Left lung (tissue), 10 donors: ENCODE data around the gene ZMYND8. TPM values are rescaled to one million over a fixed set of nuclear protein-coding genes. Genes with fewer than 3 reads are reported as not detected.
A peak's percentile ranks its signal among the peaks of the same experiment; 100 is the strongest.

Experiments
- ATAC-seq: fragments of 200-7000 bp; cut with Tn5 transposase; one replicate; pipeline ENCODE4 v1.9.1; 2020; ENCODE audit warnings: moderate library complexity
- DNase-seq, 4 donors: peaks; one replicate each; pipeline ENCODE4 v3.0.0-alpha.2; 2013 to 2020
- H3K27ac ChIP-seq, 2 donors: fragments of 200-600 bp; sonication (generic) in 1 of 2; one replicate each; pipeline versions ENCODE4 v1.5.0 to v1.8.0; 2020 to 2021
- H3K27me3 ChIP-seq, 2 donors: fragments of 200-600 bp; sonication (generic) in 1 of 2; one replicate each; pipeline versions ENCODE4 v1.5.0 to v1.8.0; 2020 to 2021
- H3K36me3 ChIP-seq, 2 donors: fragments of 200-600 bp; sonication (generic) in 1 of 2; one replicate each; pipeline versions ENCODE4 v1.5.0 to v1.8.0; 2020 to 2021
- H3K4me1 ChIP-seq, 2 donors: fragments of 200-600 bp; one replicate each; pipeline ENCODE4 v1.8.0; 2021
- H3K4me3 ChIP-seq, 2 donors: fragments of 200-600 bp; sonication (generic) in 1 of 2; one replicate each; pipeline versions ENCODE4 v1.5.0 to v1.8.0; 2020 to 2021; ENCODE audit warnings: mild to moderate bottlenecking in 1 of 2
- H3K9me3 ChIP-seq, 2 donors: fragments of 200-600 bp; sonication (generic) in 1 of 2; one replicate each; pipeline versions ENCODE4 v1.5.0 to v1.8.0; 2020 to 2021
- CTCF ChIP-seq, 2 donors: fragments of 200-600 bp; sonication (generic) in 1 of 2; IDR thresholded peaks; one replicate each; pipeline versions ENCODE4 v1.5.0 to v1.8.0; 2021; ENCODE audit warnings: antibody characterized with exemption in 2 of 2
- intact Hi-C, 2 donors: fragments of 100-400 bp; cut with DNase I; formaldehyde crosslinking; loops; one replicate each; pipeline versions ENCODE4 v1.11.2 to v1.14.2; 2022
- polyA plus RNA-seq, 6 donors: library from polyadenylated mRNA; unstranded; fragments of 120-200 nt; gene quantifications; one replicate each; pipeline ENCODE4 v1.2.1, GENCODE V29; 2013; ENCODE audit not compliant: insufficient read length in 6 of 6
- total RNA-seq, 2 donors: library from RNA; stranded (reverse); fragmentation: NEBNext Ultra II Directional; extraction: Animal tissue kit (Norgen Biotek cat#: 25700); gene quantifications; one replicate each; pipeline ENCODE4 v1.2.1, GENCODE V29; 2021
- donor health status: DM: no; HTN: yes; CAD: no.
- donor health status: DM: no; HTN: no; CAD: no.

Gene ZMYND8
- total and polyA plus RNA-seq, 8 donors: 38.9 to 50.8 (median 42.4) TPM

- TF ChIP-seq CTCF (IDR thresholded peaks at IDR 0.05): no peak
- no peaks in the 10 kb centered on the region for H3K27me3 ChIP-seq
- no peak overlapping the region for H3K4me3 ChIP-seq
- peaks cover 0 to 44% of the 10 kb centered on the region in 2 donors for H3K4me1 ChIP-seq
- DNase-seq (no peak), ATAC-seq (no peak)
- intact Hi-C loops: no loop called here
- H3K9me3 ChIP-seq: no peaks in the 10 kb centered on the region
- no peak overlapping the region for H3K27ac ChIP-seq
- H3K36me3 ChIP-seq: no peaks in the 10 kb centered on the region
These were observed 28.8 kb downstream of the ZMYND8 start for GRCh38 chr20:47327711-47328110.

- H3K9me3 ChIP-seq: no peaks in the 10 kb centered on the region
- ATAC-seq (no peak), DNase-seq (no peak)
- peak overlapping the region in 1 of 2 donors; percentile 23 for H3K27ac ChIP-seq
- H3K27me3 ChIP-seq: no peaks in the 10 kb centered on the region
- peaks cover 0 to 44% of the 10 kb centered on the region in 2 donors for H3K4me1 ChIP-seq
- intact Hi-C loops: no loop called here
- no peak overlapping the region for H3K4me3 ChIP-seq
- no peaks in the 10 kb centered on the region for H3K36me3 ChIP-seq
- no peak for TF ChIP-seq CTCF (IDR thresholded peaks at IDR 0.05)
These were observed 29.7 kb downstream of the ZMYND8 start for GRCh38 chr20:47326658-47327268.

- DNase-seq (no peak), ATAC-seq (no peak)
- no peaks in the 10 kb centered on the region for H3K9me3 ChIP-seq
- TF ChIP-seq CTCF (IDR thresholded peaks at IDR 0.05): no peak
- intact Hi-C loops: no loop called here
- no peak overlapping the region for H3K27ac ChIP-seq
- H3K4me3 ChIP-seq: no peak overlapping the region
- H3K27me3 ChIP-seq: no peaks in the 10 kb centered on the region
- peaks cover 6 to 49% of the 10 kb centered on the region in 2 donors for H3K4me1 ChIP-seq
- H3K36me3 ChIP-seq: no peaks in the 10 kb centered on the region
These were observed 31.3 kb downstream of the ZMYND8 start for GRCh38 chr20:47325242-47325641.

GRCh38 chr20:47320990-47321805 is 35.3 kb downstream of the ZMYND8 start:
- Histone ChIP-seq H3K27me3 (no peaks in the 10 kb centered on the region), H3K36me3 (no peaks in the 10 kb centered on the region), H3K4me1 (peaks cover 46 to 80% of the 10 kb centered on the region in 2 donors), H3K9me3 (no peaks in the 10 kb centered on the region), H3K27ac (peak overlapping the region; percentile 94 to 98), H3K4me3 (no peak overlapping the region)
- TF ChIP-seq CTCF (IDR thresholded peaks at IDR 0.05): no peak
- intact Hi-C loops: no loop called here
- DNase-seq (no peak), ATAC-seq (no peak)

- Histone ChIP-seq H3K4me3 (peak overlapping the region; percentile 2 to 29), H3K9me3 (no peaks in the 10 kb centered on the region), H3K27me3 (no peaks in the 10 kb centered on the region), H3K4me1 (peaks cover 57 to 90% of the 10 kb centered on the region in 2 donors), H3K36me3 (no peaks in the 10 kb centered on the region), H3K27ac (peak overlapping the region; percentile 94 to 98)
- peak; percentile 72 to 92 (median 76) for DNase-seq
- intact Hi-C loops: loop anchor here in 1 of 2 donors (10.0 kb wide), 1 partner anchor 55 kb away; no protein-coding TSS in a partner anchor
- TF ChIP-seq CTCF (IDR thresholded peaks at IDR 0.05): no peak
- peak; percentile 49 for ATAC-seq
These were observed 36.8 kb downstream of the ZMYND8 start for GRCh38 chr20:47319517-47320252.
